GM23248 (cell line): ENCODE results near the gene CUX1. TPM values are rescaled to one million over a fixed set of nuclear protein-coding genes. Genes with fewer than 3 reads are reported as not detected.
"Not testable (repeated sequence)": the region's sequence is repeated elsewhere in the genome, so short reads cannot be mapped to it uniquely, and the experiment has no call there.

Source experiments
- DNase-seq: peaks from one replicate; pipeline ENCODE4 v3.0.0-alpha.2; 2015
- H2AFZ ChIP-seq: fragments of 200-600 bp; sonication (generic); 2 replicates; pipeline ENCODE4 v1.6.1; 2016; ENCODE audit warnings: antibody characterized with exemption
- H3F3A ChIP-seq: fragments of 200-600 bp; sonication (generic); 2 replicates; pipeline ENCODE4 v1.6.1; 2016; ENCODE audit warnings: mild to moderate bottlenecking, antibody characterized with exemption, mixed run types; ENCODE audit not compliant: insufficient read depth
- H3K27ac ChIP-seq: fragments of 200-600 bp; sonication (generic); 2 replicates; pipeline ENCODE4 v1.5.1; 2016; ENCODE audit warnings: mild to moderate bottlenecking
- H3K27me3 ChIP-seq: fragments of 200-600 bp; sonication (generic); replicated peaks from 2 replicates; pipeline ENCODE4 v1.6.1; 2016; ENCODE audit warnings: mild to moderate bottlenecking; ENCODE audit not compliant: insufficient read depth
- H3K36me3 ChIP-seq: fragments of 200-600 bp; sonication (generic); 2 replicates; pipeline ENCODE4 v1.6.1; 2016; ENCODE audit warnings: low read depth, mild to moderate bottlenecking
- H3K4me1 ChIP-seq: fragments of 200-600 bp; sonication (generic); 2 replicates; pipeline ENCODE4 v1.6.1; 2016; ENCODE audit warnings: mild to moderate bottlenecking; ENCODE audit not compliant: insufficient read depth
- H3K4me2 ChIP-seq: fragments of 200-600 bp; sonication (generic); one replicate; pipeline ENCODE4 v1.6.1; 2016; ENCODE audit warnings: mild to moderate bottlenecking; ENCODE audit not compliant: unreplicated experiment
- H3K4me3 ChIP-seq: fragments of 200-600 bp; sonication (generic); 2 replicates; pipeline ENCODE4 v1.5.1; 2016; ENCODE audit warnings: mild to moderate bottlenecking
- H3K79me2 ChIP-seq: fragments of 200-600 bp; sonication (generic); 2 replicates; pipeline ENCODE4 v1.6.1; 2016; ENCODE audit warnings: mild to moderate bottlenecking; ENCODE audit not compliant: insufficient read depth
- H3K9ac ChIP-seq: fragments of 200-600 bp; sonication (generic); 2 replicates; pipeline ENCODE4 v1.6.1; 2016; ENCODE audit warnings: mild to moderate bottlenecking
- H3K9me2 ChIP-seq: fragments of 200-600 bp; sonication (generic); 2 replicates; pipeline ENCODE4 v1.6.1; 2016; ENCODE audit warnings: mixed run types, mild to moderate bottlenecking, moderate library complexity; ENCODE audit not compliant: insufficient read depth
- H3K9me3 ChIP-seq: fragments of 200-600 bp; sonication (generic); one replicate; pipeline ENCODE4 v1.6.1; 2017; ENCODE audit warnings: low read depth
- H4K20me1 ChIP-seq: fragments of 200-600 bp; sonication (generic); 2 replicates; pipeline ENCODE4 v1.6.0; 2016; ENCODE audit not compliant: insufficient read depth
- EZH2 ChIP-seq: fragments of 200-600 bp; sonication (generic); IDR thresholded peaks from 2 replicates; pipeline ENCODE4 v1.6.1; 2018; ENCODE audit warnings: antibody characterized with exemption, mild to moderate bottlenecking; ENCODE audit not compliant: insufficient read depth, poor library complexity, severe bottlenecking
- EZH2phosphoT487 ChIP-seq: fragments of 200-600 bp; sonication (generic); IDR thresholded peaks from 2 replicates; pipeline ENCODE4 v1.6.1; 2018; ENCODE audit warnings: antibody characterized with exemption, moderate library complexity, mild to moderate bottlenecking, low read depth; ENCODE audit not compliant: insufficient read depth
- WGBS, 2 experiments: methylation state at CpG; one replicate each; pipeline ENCODE4 v1.1.6; 2015 to 2017; ENCODE audit warnings: low lambda C conversion rate in 2 of 2, low coverage in 1 of 2; ENCODE audit errors: missing lambda C conversion rate in 2 of 2; 5-methylcytosine and 5-hydroxymethylcytosine counted together
- in situ Hi-C: fragments of 300-500 bp; cut with MboI; formaldehyde crosslinking; loops from 2 replicates; pipeline ENCODE4 v1.15.0; 2020
- polyA plus RNA-seq: library from polyadenylated mRNA; unstranded; fragments of >200 nt; fragmentation: Nextera tagmentation; extraction: Ambion mirVana; gene quantifications from 2 replicates; pipeline ENCODE4 v1.2.1, GENCODE V29; 2016
- total RNA-seq: library from RNA; depleted of rRNA; stranded (reverse); fragments of >200 nt; shearing (Covaris generic); gene quantifications from 2 replicates; pipeline ENCODE4 v1.2.3, GENCODE V29; 2014

CUX1 gene
- total and polyA plus RNA-seq, 2 experiments from 2014 or later: 30.2 to 34.9 TPM

DNA sequence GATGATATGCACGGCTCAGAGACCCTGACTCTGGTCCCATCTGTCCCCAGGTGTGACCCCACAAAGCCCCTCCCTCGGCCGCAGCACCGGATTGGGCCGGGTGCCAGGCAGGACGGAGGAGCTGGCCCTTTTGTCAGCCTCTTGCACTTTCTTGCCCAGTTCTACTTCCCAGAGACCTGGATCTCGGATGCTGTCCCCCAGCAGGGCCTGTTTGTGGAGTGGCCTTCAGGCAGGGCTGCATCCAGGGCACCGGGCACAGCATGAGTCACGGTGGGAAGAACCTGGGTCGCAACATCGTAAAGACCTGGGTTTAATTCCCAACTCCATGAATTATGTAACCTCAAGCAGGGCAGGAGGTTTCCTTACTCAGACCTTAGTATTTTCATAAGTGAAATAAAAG, 310.9 kb downstream of the CUX1 start:
- 82 to 85% methylated on average over 11 of the region's 11 CpGs for WGBS, 2 experiments
- H3F3A ChIP-seq: no peaks in the 10 kb centered on the region
- no peaks in the 10 kb centered on the region for H3K36me3 ChIP-seq
- H3K4me1 ChIP-seq: peaks cover 7% of the 10 kb centered on the region; the same call in 1 of the 2 replicates
- H3K4me3 ChIP-seq: no peak overlapping the region
- TF ChIP-seq EZH2phosphoT487 (no peak), EZH2 (no peak)
- in situ Hi-C loops: no loop called here
- H4K20me1 ChIP-seq: no peaks in the 10 kb centered on the region
- H2AFZ ChIP-seq: no peak overlapping the region
- H3K4me2 ChIP-seq: no peak overlapping the region
- no peak overlapping the region for H3K27ac ChIP-seq
- H3K79me2 ChIP-seq: no peaks in the 10 kb centered on the region
- H3K9me3 ChIP-seq: no peaks in the 10 kb centered on the region
- H3K9me2 ChIP-seq: no peaks in the 10 kb centered on the region
- no peak overlapping the region for H3K9ac ChIP-seq
- no peaks in the 10 kb centered on the region for H3K27me3 ChIP-seq
- DNase-seq: no peak

DNA sequence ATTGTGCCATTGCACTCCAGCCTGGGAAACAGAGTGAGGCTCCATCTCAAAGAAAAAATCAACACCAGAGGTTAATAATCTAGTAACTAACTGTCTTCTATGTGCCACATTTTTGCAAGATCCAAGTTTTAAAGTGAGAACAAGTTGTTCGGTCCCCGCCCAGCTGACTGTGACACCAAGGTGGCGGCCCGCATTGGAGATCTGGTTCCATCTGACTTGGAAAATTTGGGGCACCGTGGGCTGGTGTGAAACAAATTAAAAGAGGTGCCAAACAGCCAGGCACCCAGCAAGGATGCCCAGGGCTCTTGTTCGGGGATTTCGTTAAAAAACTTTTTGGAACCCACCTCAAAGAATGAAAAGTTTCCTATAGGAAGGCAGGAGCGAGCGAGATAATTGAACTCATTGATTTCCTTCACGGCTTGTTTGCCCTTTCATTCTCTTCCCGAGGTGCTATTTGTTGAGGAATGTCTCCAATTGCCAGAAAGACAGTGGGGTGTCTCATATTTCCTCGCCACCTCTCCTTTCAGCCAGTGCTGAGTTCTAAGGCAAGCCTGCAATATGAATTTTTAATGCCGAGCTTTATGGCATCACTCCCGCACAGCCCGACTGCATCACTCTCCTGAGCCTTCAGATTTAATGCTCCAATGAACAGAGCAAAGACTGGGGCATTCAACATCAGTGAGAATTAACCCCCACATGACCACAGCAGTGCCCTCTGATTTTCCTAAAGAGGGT, 312.4 kb downstream of the CUX1 start:
- H3K79me2 ChIP-seq: no peaks in the 10 kb centered on the region
- no peak overlapping the region for H3K9ac ChIP-seq
- H3K27ac ChIP-seq: no peak overlapping the region
- peaks cover 13% of the 10 kb centered on the region; the same call in 1 of the 2 replicates for H3K4me1 ChIP-seq
- H3F3A ChIP-seq: no peaks in the 10 kb centered on the region
- H3K9me2 ChIP-seq: no peaks in the 10 kb centered on the region
- DNase-seq: no peak
- H2AFZ ChIP-seq: no peak overlapping the region
- H3K4me2 ChIP-seq: no peak overlapping the region
- no peaks in the 10 kb centered on the region for H3K27me3 ChIP-seq
- no peak overlapping the region for H3K4me3 ChIP-seq
- WGBS, 2 experiments: 74 to 76% methylated on average over 15 of the region's 15 CpGs
- no peaks in the 10 kb centered on the region for H3K36me3 ChIP-seq
- TF ChIP-seq EZH2: no peak
- TF ChIP-seq EZH2phosphoT487: no peak
- in situ Hi-C loops: no loop called here
- no peaks in the 10 kb centered on the region for H3K9me3 ChIP-seq
- H4K20me1 ChIP-seq: no peaks in the 10 kb centered on the region

DNA sequence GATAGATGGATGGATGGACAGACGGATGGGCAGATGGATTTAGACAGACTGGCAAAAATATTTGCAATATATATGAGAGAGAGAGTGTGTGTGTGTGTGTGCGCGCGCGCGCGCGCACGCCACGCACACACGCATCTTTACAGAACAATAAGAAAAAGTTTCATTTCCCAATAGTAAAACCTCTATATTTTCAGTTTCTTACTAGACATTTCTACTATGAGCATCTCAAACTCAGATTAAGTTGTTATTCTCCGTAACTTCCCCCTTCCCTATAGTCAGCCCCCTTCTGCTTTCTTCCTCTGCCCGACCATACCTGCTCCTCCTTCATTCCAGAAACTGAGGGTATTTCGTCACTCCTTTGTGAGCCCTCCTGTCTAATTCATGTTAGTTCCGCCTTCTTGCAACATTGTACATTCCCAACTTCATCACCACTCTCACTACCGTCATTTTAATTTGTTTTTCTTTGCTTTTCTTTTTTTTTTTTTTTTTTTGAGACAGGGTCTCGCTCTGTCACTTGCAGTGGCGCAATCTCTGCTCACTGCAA, 314.9 kb downstream of the CUX1 start:
- peaks cover 7% of the 10 kb centered on the region; the same call in 1 of the 2 replicates for H3K4me1 ChIP-seq
- no peak overlapping the region for H3K27ac ChIP-seq
- no peaks in the 10 kb centered on the region for H3K9me2 ChIP-seq
- no peaks in the 10 kb centered on the region for H3K9me3 ChIP-seq
- WGBS, 2 experiments: 87 to 96% methylated on average over 13 to 18 of the region's 18 CpGs
- H3F3A ChIP-seq: 0 out of 2 replicates have a peak, but pooled peaks cover 3% of the 10 kb centered on the region
- DNase-seq: no peak
- H3K36me3 ChIP-seq: no peaks in the 10 kb centered on the region
- in situ Hi-C loops: no loop called here
- TF ChIP-seq EZH2 (no peak), EZH2phosphoT487 (no peak)
- no peaks in the 10 kb centered on the region for H3K79me2 ChIP-seq
- no peak overlapping the region for H2AFZ ChIP-seq
- H3K9ac ChIP-seq: no peak overlapping the region
- no peaks in the 10 kb centered on the region for H3K27me3 ChIP-seq
- H3K4me3 ChIP-seq: no peak overlapping the region
- no peaks in the 10 kb centered on the region for H4K20me1 ChIP-seq
- no peak overlapping the region for H3K4me2 ChIP-seq

DNA sequence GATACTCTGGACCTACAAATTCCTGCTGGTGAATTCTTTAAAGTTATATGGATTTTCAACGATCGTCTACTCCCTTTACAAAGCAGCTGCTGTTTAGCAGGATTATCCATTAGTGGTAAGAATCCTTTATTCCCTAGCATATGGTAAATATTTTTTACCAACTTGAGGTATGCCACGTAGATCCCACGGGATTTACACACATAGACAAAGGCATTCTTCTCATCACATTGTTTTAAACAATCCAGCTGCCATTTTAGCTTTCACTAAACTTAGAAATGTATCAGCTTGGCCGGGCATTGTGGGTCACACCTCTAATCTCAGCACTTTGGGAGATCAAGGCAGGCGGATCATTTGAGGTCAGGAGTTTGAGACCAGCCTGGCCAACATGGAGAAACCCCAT, 321.2 kb downstream of the CUX1 start:
- H4K20me1 ChIP-seq: no peaks in the 10 kb centered on the region
- TF ChIP-seq EZH2phosphoT487 (no peak), EZH2 (no peak)
- H3K9me2 ChIP-seq: no peaks in the 10 kb centered on the region
- 0 out of 2 replicates have a peak, but pooled peaks cover 3% of the 10 kb centered on the region for H3F3A ChIP-seq
- H3K27ac ChIP-seq: no peak overlapping the region
- in situ Hi-C loops: no loop called here
- H3K79me2 ChIP-seq: no peaks in the 10 kb centered on the region
- H3K36me3 ChIP-seq: no peaks in the 10 kb centered on the region
- no peaks in the 10 kb centered on the region for H3K9me3 ChIP-seq
- no peak overlapping the region for H2AFZ ChIP-seq
- no peak overlapping the region for H3K9ac ChIP-seq
- H3K27me3 ChIP-seq: no peaks in the 10 kb centered on the region
- H3K4me3 ChIP-seq: no peak overlapping the region
- 98% methylated on average over 6 of the region's 6 CpGs for WGBS, 2 experiments
- no peak overlapping the region for H3K4me2 ChIP-seq
- H3K4me1 ChIP-seq: peaks cover 6% of the 10 kb centered on the region; the same call in 1 of the 2 replicates
- DNase-seq: no peak

DNA sequence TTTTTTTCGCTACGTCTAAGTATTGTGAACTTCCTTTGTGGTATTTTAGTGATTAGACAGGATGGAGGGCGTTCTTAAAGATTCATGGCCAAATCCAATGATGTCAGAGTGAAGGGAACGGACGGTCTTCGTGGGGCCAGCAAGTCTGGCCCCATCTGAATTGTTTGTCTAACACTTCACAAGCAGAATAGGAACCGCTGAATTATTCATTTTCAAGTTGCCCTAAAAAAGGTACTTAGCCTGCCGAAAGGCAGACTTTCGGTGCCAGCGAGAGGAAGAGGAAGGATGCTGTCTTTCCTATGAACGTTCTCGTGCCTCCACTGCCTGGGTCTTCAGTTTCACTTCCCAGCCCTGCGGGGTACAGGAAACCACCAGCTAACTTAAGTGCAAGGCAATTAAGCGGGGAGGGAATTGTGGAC, 323.5 kb downstream of the CUX1 start:
- no peak overlapping the region for H3K4me2 ChIP-seq
- in situ Hi-C loops: no loop called here

DNA sequence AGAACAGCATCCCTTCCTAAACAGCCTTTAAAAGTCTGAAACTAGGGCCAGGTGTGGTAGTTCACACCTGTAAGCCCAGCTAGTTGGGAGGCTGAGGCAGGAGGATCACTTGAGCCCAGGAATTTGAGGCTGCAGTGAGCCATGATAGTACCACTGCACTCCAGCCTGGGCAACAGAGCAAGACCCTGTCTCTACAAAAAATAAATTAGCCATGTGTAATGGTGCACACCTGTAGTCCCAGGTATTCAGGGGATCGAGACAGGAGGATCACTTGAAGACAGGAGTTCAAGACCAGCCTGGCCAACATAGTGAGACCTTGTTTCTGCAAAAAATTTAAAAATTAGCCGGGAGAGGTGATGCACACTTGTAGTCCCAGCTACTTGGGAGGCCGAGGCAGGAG, 325.0 kb downstream of the CUX1 start:
- H3K4me2 ChIP-seq, H3K4me3 ChIP-seq, H4K20me1 ChIP-seq, H3K27ac ChIP-seq, H3K27me3 ChIP-seq, H3K9ac ChIP-seq, H3K79me2 ChIP-seq, H3K4me1 ChIP-seq, H2AFZ ChIP-seq, DNase-seq, H3K36me3 ChIP-seq, in situ Hi-C loops, H3F3A ChIP-seq, H3K9me3 ChIP-seq, H3K9me2 ChIP-seq: not testable (repeated sequence)
- 84 to 91% methylated on average over 3 of the region's 3 CpGs for WGBS, 2 experiments

More for the DNA sequence above, 323.5 kb downstream of the CUX1 start:
- no peak for DNase-seq
- Histone ChIP-seq H3F3A (no peaks in the 10 kb centered on the region), H3K27ac (no peak overlapping the region), H2AFZ (no peak overlapping the region), H3K79me2 (no peaks in the 10 kb centered on the region), H4K20me1 (no peaks in the 10 kb centered on the region), H3K9me2 (no peaks in the 10 kb centered on the region), H3K9ac (no peak overlapping the region), H3K9me3 (no peaks in the 10 kb centered on the region), H3K36me3 (no peaks in the 10 kb centered on the region), H3K4me3 (no peak overlapping the region), H3K27me3 (no peaks in the 10 kb centered on the region), H3K4me1 (no peaks in the 10 kb centered on the region)
- no peak for TF ChIP-seq EZH2
- TF ChIP-seq EZH2phosphoT487: no peak
- 97 to 98% methylated on average over 14 of the region's 14 CpGs for WGBS, 2 experiments
